Colon (tissue), 2 donors: ENCODE measurements around the gene SH3GL1.

Source experiments
- FAIRE-seq: peaks from 2 replicates; lab custom pipeline; 2012; peaks lifted over from hg19 to GRCh38; lab: Jason Lieb, UNC
- donor health status: control.
- donor health status: control.

The SH3GL1 gene

DNA sequence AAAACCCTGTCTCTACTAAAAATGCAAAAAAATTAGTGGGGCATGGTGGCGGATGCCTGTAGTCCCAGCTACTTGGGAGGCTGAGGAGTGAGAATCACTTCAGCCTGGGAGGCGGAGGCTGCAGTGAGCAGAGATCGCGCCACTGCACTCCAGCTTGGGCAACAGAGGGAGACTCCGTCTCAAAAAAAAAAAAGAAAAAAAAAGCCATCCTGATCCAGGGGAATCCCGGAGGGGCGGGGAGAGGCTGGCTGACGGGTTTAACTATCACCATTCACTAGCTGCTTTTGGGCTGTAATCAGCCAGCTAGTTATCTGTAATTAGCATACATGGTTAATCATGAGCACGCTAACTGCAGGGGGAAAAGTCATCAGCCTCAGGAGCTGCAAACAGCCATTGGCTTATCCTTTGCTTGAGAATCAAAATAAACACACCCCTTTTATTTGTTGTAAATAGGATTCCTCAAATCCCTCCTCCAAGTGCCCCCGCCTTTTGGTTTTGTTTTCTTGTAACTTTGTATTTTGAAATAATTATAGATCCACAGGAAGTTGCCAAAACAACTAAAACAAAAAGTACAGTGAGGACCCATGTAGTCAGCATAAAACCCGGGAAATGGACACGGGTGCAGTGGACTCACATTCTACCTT, 86.4 kb downstream of the SH3GL1 start:
- FAIRE-seq, result no peak
